ENCODE results near the gene TMEM132D.

Gene TMEM132D

GRCh38 chr12:129428240-129428936, 475.4 kb downstream of the TMEM132D start:
- H3K4me1 ChIP-seq (ENCODE audit: control insufficient read depth, insufficient read depth, low read length): no peaks in the 10 kb centered on the region
- no peaks in the 10 kb centered on the region for H3K27me3 ChIP-seq (ENCODE audit: control insufficient read depth, insufficient read depth, low read length)
- no peak overlapping the region for H3K4me3 ChIP-seq (ENCODE audit: low read length)
- no peaks in the 10 kb centered on the region for H3K9me3 ChIP-seq (ENCODE audit: control insufficient read depth, low read length)
- H3K9ac ChIP-seq (ENCODE audit: low read length): no peak overlapping the region
- no peaks in the 10 kb centered on the region for H3K36me3 ChIP-seq (ENCODE audit: control insufficient read depth, insufficient read depth, low read length)

GRCh38 chr12:129423041-129423580, 480.7 kb downstream of the TMEM132D start:
- H3K4me1 ChIP-seq (ENCODE audit: control insufficient read depth, insufficient read depth, low read length): no peaks in the 10 kb centered on the region
- no peak overlapping the region for H3K9ac ChIP-seq (ENCODE audit: low read length)
- H3K4me3 ChIP-seq (ENCODE audit: low read length): no peak overlapping the region
- no peaks in the 10 kb centered on the region for H3K27me3 ChIP-seq (ENCODE audit: control insufficient read depth, insufficient read depth, low read length)
- no peaks in the 10 kb centered on the region for H3K9me3 ChIP-seq (ENCODE audit: control insufficient read depth, low read length)
- no peaks in the 10 kb centered on the region for H3K36me3 ChIP-seq (ENCODE audit: control insufficient read depth, insufficient read depth, low read length)

- Histone ChIP-seq H3K9ac (ENCODE audit: low read length) (no peak overlapping the region), H3K9me3 (ENCODE audit: control insufficient read depth, low read length) (no peaks in the 10 kb centered on the region), H3K36me3 (ENCODE audit: control insufficient read depth, insufficient read depth, low read length) (no peaks in the 10 kb centered on the region), H3K4me3 (ENCODE audit: low read length) (no peak overlapping the region), H3K4me1 (ENCODE audit: control insufficient read depth, insufficient read depth, low read length) (no peaks in the 10 kb centered on the region), H3K27me3 (ENCODE audit: control insufficient read depth, insufficient read depth, low read length) (no peaks in the 10 kb centered on the region)
Measured at GRCh38 chr12:129413295-129413694, 490.5 kb downstream of the TMEM132D start.

- H3K4me3 ChIP-seq (ENCODE audit: low read length): no peak overlapping the region
- H3K36me3 ChIP-seq (ENCODE audit: control insufficient read depth, insufficient read depth, low read length): no peaks in the 10 kb centered on the region
- H3K4me1 ChIP-seq (ENCODE audit: control insufficient read depth, insufficient read depth, low read length): no peaks in the 10 kb centered on the region
- no peaks in the 10 kb centered on the region for H3K9me3 ChIP-seq (ENCODE audit: control insufficient read depth, low read length)
- H3K27me3 ChIP-seq (ENCODE audit: control insufficient read depth, insufficient read depth, low read length): no peaks in the 10 kb centered on the region
- no peak overlapping the region for H3K9ac ChIP-seq (ENCODE audit: low read length)
Measured at GRCh38 chr12:129409281-129409680, 494.5 kb downstream of the TMEM132D start.

GRCh38 chr12:129404556-129404955, 499.3 kb downstream of the TMEM132D start:
- Histone ChIP-seq H3K9me3 (ENCODE audit: control insufficient read depth, low read length) (no peaks in the 10 kb centered on the region), H3K36me3 (ENCODE audit: control insufficient read depth, insufficient read depth, low read length) (no peaks in the 10 kb centered on the region), H3K4me1 (ENCODE audit: control insufficient read depth, insufficient read depth, low read length) (no peaks in the 10 kb centered on the region), H3K4me3 (ENCODE audit: low read length) (no peak overlapping the region), H3K9ac (ENCODE audit: low read length) (no peak overlapping the region), H3K27me3 (ENCODE audit: control insufficient read depth, insufficient read depth, low read length) (no peaks in the 10 kb centered on the region)

GRCh38 chr12:129401572-129401971, 502.3 kb downstream of the TMEM132D start:
- H3K9ac ChIP-seq (ENCODE audit: low read length): no peak overlapping the region
- no peak overlapping the region for H3K4me3 ChIP-seq (ENCODE audit: low read length)
- H3K4me1 ChIP-seq (ENCODE audit: control insufficient read depth, insufficient read depth, low read length): no peaks in the 10 kb centered on the region

GRCh38 chr12:129394177-129394825, 509.5 kb downstream of the TMEM132D start:
- Histone ChIP-seq H3K36me3 (ENCODE audit: control insufficient read depth, insufficient read depth, low read length) (no peaks in the 10 kb centered on the region), H3K4me3 (ENCODE audit: low read length) (no peak overlapping the region), H3K9me3 (ENCODE audit: control insufficient read depth, low read length) (no peaks in the 10 kb centered on the region), H3K9ac (ENCODE audit: low read length) (no peak overlapping the region), H3K27me3 (ENCODE audit: control insufficient read depth, insufficient read depth, low read length) (no peaks in the 10 kb centered on the region), H3K4me1 (ENCODE audit: control insufficient read depth, insufficient read depth, low read length) (no peaks in the 10 kb centered on the region)

More at GRCh38 chr12:129401572-129401971, 502.3 kb downstream of the TMEM132D start:
- H3K36me3 ChIP-seq (ENCODE audit: control insufficient read depth, insufficient read depth, low read length): no peaks in the 10 kb centered on the region
- H3K9me3 ChIP-seq (ENCODE audit: control insufficient read depth, low read length): no peaks in the 10 kb centered on the region
- no peaks in the 10 kb centered on the region for H3K27me3 ChIP-seq (ENCODE audit: control insufficient read depth, insufficient read depth, low read length)

- Histone ChIP-seq H3K9ac (ENCODE audit: low read length) (no peak overlapping the region), H3K27me3 (ENCODE audit: control insufficient read depth, insufficient read depth, low read length) (no peaks in the 10 kb centered on the region), H3K4me3 (ENCODE audit: low read length) (no peak overlapping the region), H3K36me3 (ENCODE audit: control insufficient read depth, insufficient read depth, low read length) (no peaks in the 10 kb centered on the region), H3K9me3 (ENCODE audit: control insufficient read depth, low read length) (no peaks in the 10 kb centered on the region), H3K4me1 (ENCODE audit: control insufficient read depth, insufficient read depth, low read length) (no peaks in the 10 kb centered on the region)
Measured at GRCh38 chr12:129393357-129393937, 510.4 kb downstream of the TMEM132D start.

GRCh38 chr12:129385637-129385990, 518.2 kb downstream of the TMEM132D start:
- Histone ChIP-seq H3K4me3 (ENCODE audit: low read length) (no peak overlapping the region), H3K36me3 (ENCODE audit: control insufficient read depth, insufficient read depth, low read length) (no peaks in the 10 kb centered on the region), H3K27me3 (ENCODE audit: control insufficient read depth, insufficient read depth, low read length) (no peaks in the 10 kb centered on the region), H3K4me1 (ENCODE audit: control insufficient read depth, insufficient read depth, low read length) (no peaks in the 10 kb centered on the region), H3K9me3 (ENCODE audit: control insufficient read depth, low read length) (no peaks in the 10 kb centered on the region), H3K9ac (ENCODE audit: low read length) (no peak overlapping the region)

- H3K4me3 ChIP-seq (ENCODE audit: low read length): no peak overlapping the region
- H3K36me3 ChIP-seq (ENCODE audit: control insufficient read depth, insufficient read depth, low read length): no peaks in the 10 kb centered on the region
Measured at GRCh38 chr12:129383956-129384355, 519.9 kb downstream of the TMEM132D start.

GRCh38 chr12:129381715-129382114, 522.1 kb downstream of the TMEM132D start:
- Histone ChIP-seq H3K9ac (ENCODE audit: low read length) (no peak overlapping the region), H3K4me3 (ENCODE audit: low read length) (no peak overlapping the region), H3K36me3 (ENCODE audit: control insufficient read depth, insufficient read depth, low read length) (no peaks in the 10 kb centered on the region), H3K4me1 (ENCODE audit: control insufficient read depth, insufficient read depth, low read length) (no peaks in the 10 kb centered on the region), H3K27me3 (ENCODE audit: control insufficient read depth, insufficient read depth, low read length) (no peaks in the 10 kb centered on the region), H3K9me3 (ENCODE audit: control insufficient read depth, low read length) (no peaks in the 10 kb centered on the region)

More at GRCh38 chr12:129383956-129384355, 519.9 kb downstream of the TMEM132D start:
- H3K4me1 ChIP-seq (ENCODE audit: control insufficient read depth, insufficient read depth, low read length): no peaks in the 10 kb centered on the region
- no peaks in the 10 kb centered on the region for H3K27me3 ChIP-seq (ENCODE audit: control insufficient read depth, insufficient read depth, low read length)
- no peaks in the 10 kb centered on the region for H3K9me3 ChIP-seq (ENCODE audit: control insufficient read depth, low read length)
- H3K9ac ChIP-seq (ENCODE audit: low read length): no peak overlapping the region

- Histone ChIP-seq H3K9ac (ENCODE audit: low read length) (no peak overlapping the region), H3K36me3 (ENCODE audit: control insufficient read depth, insufficient read depth, low read length) (no peaks in the 10 kb centered on the region), H3K27me3 (ENCODE audit: control insufficient read depth, insufficient read depth, low read length) (no peaks in the 10 kb centered on the region), H3K9me3 (ENCODE audit: control insufficient read depth, low read length) (no peaks in the 10 kb centered on the region), H3K4me1 (ENCODE audit: control insufficient read depth, insufficient read depth, low read length) (no peaks in the 10 kb centered on the region), H3K4me3 (ENCODE audit: low read length) (no peak overlapping the region)
Measured at GRCh38 chr12:129379076-129379804, 524.6 kb downstream of the TMEM132D start.
